Endothelial cell of umbilical vein (primary cell): ENCODE data around the gene RNGTT. TPM values are rescaled to one million over a fixed set of nuclear protein-coding genes. Genes with fewer than 3 reads are reported as not detected.
"Not testable (repeated sequence)": the region's sequence is repeated elsewhere in the genome, so short reads cannot be mapped to it uniquely, and the experiment has no call there.

ENCODE experiments used
- BruUV-seq: library from RNA; stranded (reverse); fragments of 400-500 nt; replicated peaks from 2 replicates; lab custom pipeline; 2021; lab: Mats Ljungman, UMichigan
- CTCF ChIA-PET: fragments of 300-600, 350-600 bp; sonication (Branson Sonifier 250); formaldehyde crosslinking; loops from one replicate; lab custom pipeline; 2021; ENCODE audit warnings: antibody characterized with exemption, inconsistent platforms; lab: Charles Lee
- POLR2A ChIA-PET: fragments of 300-600, 350-600 bp; sonication (Branson Sonifier 250); formaldehyde crosslinking; loops from one replicate; lab custom pipeline; 2021; ENCODE audit warnings: antibody characterized with exemption, inconsistent platforms; lab: Charles Lee
- DNase-seq: peaks from one replicate; pipeline ENCODE4 v3.0.0-alpha.2; 2011; ENCODE audit warnings: low read depth, low spot score
- FAIRE-seq: peaks from 2 replicates; lab custom pipeline; 2011; peaks lifted over from hg19 to GRCh38; lab: Jason Lieb, UNC
- H2AFZ ChIP-seq: 2 replicates; pipeline ENCODE4 v1.6.0; 2012; ENCODE audit warnings: low read depth, low read length, control low read depth, inconsistent platforms
- H3K27ac ChIP-seq: 2 replicates; pipeline ENCODE4 v1.5.1; 2011; ENCODE audit warnings: low read depth, mild to moderate bottlenecking, control low read depth, low read length, moderate library complexity; ENCODE audit not compliant: insufficient read depth
- H3K27me3 ChIP-seq, 2 experiments: 2 replicates each; pipeline versions ENCODE4 v1.6.0 to v1.6.1; 2011; ENCODE audit warnings: low read length in 2 of 2, mixed read lengths in 1 of 2; ENCODE audit not compliant: control insufficient read depth in 2 of 2, insufficient read depth in 2 of 2
- H3K36me3 ChIP-seq, 2 experiments: 2 replicates in 1 of 2; 3 replicates in 1 of 2; pipeline ENCODE4 v1.5.1; 2011; ENCODE audit warnings: low read length in 2 of 2, mild to moderate bottlenecking in 1 of 2, moderate library complexity in 1 of 2; ENCODE audit not compliant: control insufficient read depth in 2 of 2, insufficient read depth in 2 of 2; ENCODE audit errors: extremely low read depth in 1 of 2
- H3K4me1 ChIP-seq: 3 replicates; pipeline ENCODE4 v1.5.1; 2011; ENCODE audit warnings: mild to moderate bottlenecking, low read length; ENCODE audit not compliant: control insufficient read depth, insufficient read depth; ENCODE audit errors: extremely low read depth
- H3K4me2 ChIP-seq: 2 replicates; pipeline ENCODE4 v1.6.1; 2011; ENCODE audit warnings: low read length, control low read depth, mixed read lengths; ENCODE audit not compliant: insufficient read depth
- H3K4me3 ChIP-seq, 3 experiments: fragments of 200-600 bp in 1 of 3; sonication (generic), shearing (Covaris generic) in 1 of 3; replicated peaks in 1 of 3; 2 replicates each; pipeline ENCODE4 v1.5.1; 2011 to 2016; ENCODE audit warnings: control low read depth in 3 of 3, low read length in 3 of 3, mild to moderate bottlenecking in 2 of 3, inconsistent platforms in 1 of 3, low read depth in 1 of 3, moderate library complexity in 1 of 3; ENCODE audit not compliant: insufficient read depth in 1 of 3
- H3K79me2 ChIP-seq: 2 replicates; pipeline ENCODE4 v1.6.0; 2012; ENCODE audit warnings: low read length, inconsistent platforms; ENCODE audit not compliant: control insufficient read depth, insufficient read depth
- H3K9ac ChIP-seq: replicated peaks from 2 replicates; pipeline ENCODE3; 2011; ENCODE audit warnings: low read length, control low read depth; ENCODE audit not compliant: insufficient read depth; ENCODE audit errors: extremely low read depth
- H3K9me1 ChIP-seq: replicated peaks from 3 replicates; pipeline ENCODE4 v1.6.0; 2011; ENCODE audit warnings: mild to moderate bottlenecking, low read length; ENCODE audit not compliant: control insufficient read depth, insufficient read depth; ENCODE audit errors: extremely low read depth
- H3K9me3 ChIP-seq: replicated peaks from 2 replicates; pipeline ENCODE4 v1.5.1; 2012; ENCODE audit warnings: low read length, inconsistent platforms; ENCODE audit not compliant: control insufficient read depth, insufficient read depth
- H4K20me1 ChIP-seq: replicated peaks from 2 replicates; pipeline ENCODE3; 2011; ENCODE audit warnings: mild to moderate bottlenecking, low read length; ENCODE audit not compliant: control insufficient read depth, insufficient read depth; ENCODE audit errors: extremely low read depth
- EZH2 ChIP-seq: IDR thresholded peaks from 2 replicates; pipeline ENCODE4 v1.6.1; 2012; ENCODE audit warnings: borderline replicate concordance, low read depth, mild to moderate bottlenecking, moderate library complexity, low read length, inconsistent platforms; ENCODE audit not compliant: severe bottlenecking
- FOS ChIP-seq: IDR thresholded peaks from 2 replicates; pipeline ENCODE4 v1.6.1; 2011; ENCODE audit warnings: mild to moderate bottlenecking, low read length, moderate library complexity, borderline replicate concordance; ENCODE audit not compliant: insufficient read depth
- GATA2 ChIP-seq: IDR thresholded peaks from 2 replicates; pipeline ENCODE4 v1.7.0; 2011; ENCODE audit warnings: low read depth, mild to moderate bottlenecking, moderate library complexity, mixed read lengths, low read length; ENCODE audit not compliant: insufficient read length, insufficient read depth
- JUN ChIP-seq: IDR thresholded peaks from 2 replicates; pipeline ENCODE4 v1.6.1; 2011; ENCODE audit warnings: borderline replicate concordance, low read depth; ENCODE audit not compliant: insufficient read length, insufficient read depth
- MYC ChIP-seq: IDR thresholded peaks from one replicate; pipeline ENCODE4 v1.6.1; 2011; ENCODE audit warnings: mild to moderate bottlenecking, low read depth, low read length
- POLR2A ChIP-seq: IDR thresholded peaks from 2 replicates; pipeline ENCODE4 v1.6.1; 2012; ENCODE audit warnings: low read depth, mild to moderate bottlenecking, control low read depth, low read length
- POLR2AphosphoS5 ChIP-seq: IDR thresholded peaks from 2 replicates; pipeline ENCODE4 v1.6.1; 2012; ENCODE audit warnings: low read depth, mild to moderate bottlenecking, control low read depth, low read length, moderate library complexity; ENCODE audit not compliant: insufficient read depth
- dilution Hi-C: fragments of 300-500 bp; cut with MboI; formaldehyde crosslinking; loops from one replicate; pipeline ENCODE4 v1.15.0; 2019; ENCODE audit warnings: low sequenced_read_pairs; ENCODE audit not compliant: extremely low pct_ligation_motif_present
- intact Hi-C: fragments of 100-400 bp; cut with micrococcal nuclease; formaldehyde crosslinking; loops from one replicate; pipeline ENCODE4 v1.10.0; 2022
- polyA plus RNA-seq, 4 experiments: library from polyadenylated mRNA; depleted of rRNA in 3 of 4; stranded (reverse) in 3 of 4; unstranded in 1 of 4; fragments of >200 nt; gene quantifications; 2 replicates each; pipeline versions ENCODE4 v1.2.1 to v1.2.3, GENCODE V29; 2011 to 2012; ENCODE audit warnings: missing spikeins in 1 of 4
- total RNA-seq: library from RNA; stranded (reverse); gene quantifications from 2 replicates; pipeline ENCODE4 v1.2.3, GENCODE V29; 2021
- TF ChIP-seq, protein P1 (sequence below): IDR thresholded peaks from 2 replicates; pipeline ENCODE4 v1.6.1; 2011; ENCODE audit not compliant: insufficient read depth, insufficient read length
- TF ChIP-seq, protein P2 (sequence below), 2 donors: IDR thresholded peaks; 1 replicate in 1 of 2; 2 replicates in 1 of 2; pipeline ENCODE4 v1.5.1; 2011; ENCODE audit warnings: low read length in 2 of 2, mild to moderate bottlenecking in 2 of 2, moderate library complexity in 2 of 2, control low read depth in 1 of 2, inconsistent platforms in 1 of 2, low read depth in 1 of 2; ENCODE audit not compliant: insufficient read depth in 1 of 2; ENCODE audit errors: extremely low read depth in 1 of 2

Gene RNGTT
- total and polyA plus RNA-seq, 2 donors (not counting 3 experiments of a cell fraction or from before 2014, with no cell fraction given) = 2.1 to 13.1 TPM

DNA sequence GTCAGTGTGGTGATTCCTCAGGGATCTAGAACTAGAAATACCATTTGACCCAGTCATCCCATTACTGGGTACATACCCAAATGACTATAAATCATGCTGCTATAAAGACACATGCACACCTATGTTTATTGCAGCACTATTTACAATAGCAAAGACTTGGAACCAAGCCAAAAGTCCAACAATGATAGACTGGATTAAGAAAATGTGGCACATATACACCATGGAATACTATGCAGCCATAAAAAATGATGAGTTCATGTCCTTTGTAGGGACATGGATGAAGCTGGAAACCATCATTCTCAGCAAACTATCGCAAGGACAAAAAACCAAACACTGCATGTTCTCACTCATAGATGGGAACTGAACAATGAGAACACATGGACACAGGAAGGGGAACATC lies 247.0 kb downstream of the RNGTT start:
- H3K79me2 ChIP-seq, H3K9ac ChIP-seq, dilution Hi-C loops, POLR2A ChIA-PET, H3K36me3 ChIP-seq, H4K20me1 ChIP-seq, DNase-seq, H3K27me3 ChIP-seq, CTCF ChIA-PET, H3K4me2 ChIP-seq, H3K9me1 ChIP-seq, H3K4me3 ChIP-seq, BruUV-seq, H3K27ac ChIP-seq, FAIRE-seq, H3K9me3 ChIP-seq, H3K4me1 ChIP-seq, intact Hi-C loops, H2AFZ ChIP-seq: not testable (repeated sequence)

DNA sequence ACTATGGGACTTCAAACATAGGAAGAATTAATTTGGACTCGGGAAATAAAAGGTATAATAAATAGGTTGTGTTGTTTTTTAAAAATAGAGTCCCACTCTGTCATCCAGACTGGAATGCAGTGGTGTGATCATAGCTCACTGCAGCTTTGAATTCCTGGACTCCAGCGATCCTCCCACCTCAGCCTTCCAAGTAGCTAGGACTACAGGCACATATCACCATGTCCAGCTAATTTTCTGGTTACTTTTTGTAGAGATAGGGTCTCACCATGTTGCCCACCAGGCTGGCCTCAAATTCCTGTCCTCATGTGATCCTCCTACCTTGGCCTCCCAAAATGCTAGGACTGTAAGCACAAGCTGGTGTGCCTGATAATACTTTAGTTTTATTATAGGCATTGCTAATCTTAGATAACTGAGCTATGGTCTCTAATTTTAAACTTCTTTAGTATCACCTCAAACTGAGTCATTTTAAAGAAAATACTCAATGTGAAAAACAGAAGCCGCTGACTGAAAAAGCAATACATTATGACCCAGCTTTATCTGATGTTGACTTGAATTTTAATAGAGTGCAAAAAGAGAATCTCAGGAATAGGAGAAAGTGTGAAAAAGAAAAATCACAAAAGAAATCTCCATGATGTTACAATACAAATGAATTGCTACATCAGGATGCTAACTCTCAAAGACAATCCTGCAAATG lies 251.0 kb downstream of the RNGTT start:
- Histone ChIP-seq H3K9me3 (no peaks in the 10 kb centered on the region), H3K36me3 (no peaks in the 10 kb centered on the region), H3K4me2 (no peak overlapping the region), H3K79me2 (no peaks in the 10 kb centered on the region), H4K20me1 (no peaks in the 10 kb centered on the region), H3K9ac (no peak overlapping the region), H3K4me1 (no peaks in the 10 kb centered on the region), H3K4me3 (no peak overlapping the region), H2AFZ (no peak overlapping the region), H3K9me1 (no peaks in the 10 kb centered on the region), H3K27ac (no peak overlapping the region), H3K27me3 (no peaks in the 10 kb centered on the region)
- no peak for TF ChIP-seq FOS
- no peak for TF ChIP-seq EZH2
- TF ChIP-seq GATA2 = no peak
- TF ChIP-seq, protein P1, sequence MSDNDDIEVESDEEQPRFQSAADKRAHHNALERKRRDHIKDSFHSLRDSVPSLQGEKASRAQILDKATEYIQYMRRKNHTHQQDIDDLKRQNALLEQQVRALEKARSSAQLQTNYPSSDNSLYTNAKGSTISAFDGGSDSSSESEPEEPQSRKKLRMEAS = no peak
- TF ChIP-seq, protein P2, sequence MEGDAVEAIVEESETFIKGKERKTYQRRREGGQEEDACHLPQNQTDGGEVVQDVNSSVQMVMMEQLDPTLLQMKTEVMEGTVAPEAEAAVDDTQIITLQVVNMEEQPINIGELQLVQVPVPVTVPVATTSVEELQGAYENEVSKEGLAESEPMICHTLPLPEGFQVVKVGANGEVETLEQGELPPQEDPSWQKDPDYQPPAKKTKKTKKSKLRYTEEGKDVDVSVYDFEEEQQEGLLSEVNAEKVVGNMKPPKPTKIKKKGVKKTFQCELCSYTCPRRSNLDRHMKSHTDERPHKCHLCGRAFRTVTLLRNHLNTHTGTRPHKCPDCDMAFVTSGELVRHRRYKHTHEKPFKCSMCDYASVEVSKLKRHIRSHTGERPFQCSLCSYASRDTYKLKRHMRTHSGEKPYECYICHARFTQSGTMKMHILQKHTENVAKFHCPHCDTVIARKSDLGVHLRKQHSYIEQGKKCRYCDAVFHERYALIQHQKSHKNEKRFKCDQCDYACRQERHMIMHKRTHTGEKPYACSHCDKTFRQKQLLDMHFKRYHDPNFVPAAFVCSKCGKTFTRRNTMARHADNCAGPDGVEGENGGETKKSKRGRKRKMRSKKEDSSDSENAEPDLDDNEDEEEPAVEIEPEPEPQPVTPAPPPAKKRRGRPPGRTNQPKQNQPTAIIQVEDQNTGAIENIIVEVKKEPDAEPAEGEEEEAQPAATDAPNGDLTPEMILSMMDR (IDR thresholded peaks at IDR 0.05; ENCODE audit: extremely low read depth in 1 of 2, insufficient read depth in 1 of 2, low read depth in 1 of 2, low read length in 2 of 2) = no peak
- no peak for TF ChIP-seq MYC
- no peak for TF ChIP-seq JUN
- no peak for TF ChIP-seq POLR2AphosphoS5
- TF ChIP-seq POLR2A = no peak
- no peak for DNase-seq
- intact Hi-C loops = no loop called here
- BruUV-seq = no TSS peak
- ChIA-PET CTCF (interaction anchor here (0.9 kb wide), 1 partner anchor 9 kb away, joined by 3 read pairs; no protein-coding TSS in a partner anchor), POLR2A (no interaction called here)
- FAIRE-seq = no peak
- dilution Hi-C loops = no loop called here
